C4-2B (cell line): ENCODE data around the gene NR4A2.
"Not testable (repeated sequence)": the region's sequence is repeated elsewhere in the genome, so short reads cannot be mapped to it uniquely, and the experiment has no call there.

Experiments used
- H3K27ac ChIP-seq: fragments of 450-650 bp; 2 replicates; pipeline ENCODE4 v1.5.1; 2017
- CTCF ChIP-seq: fragments of 450-650 bp; conservative IDR thresholded peaks from 2 replicates; pipeline ENCODE4 v1.5.1; 2017; ENCODE audit warnings: mild to moderate bottlenecking
- ZFX ChIP-seq: fragments of 450-650 bp; IDR thresholded peaks from 2 replicates; pipeline ENCODE4 v1.6.1; 2017

NR4A2 gene

GRCh38 chr2:156294945-156295580 is 37.5 kb downstream of the NR4A2 start:
- TF ChIP-seq CTCF (no peak), ZFX (no peak)
- no peak overlapping the region for H3K27ac ChIP-seq

GRCh38 chr2:156293382-156293781 is 39.1 kb downstream of the NR4A2 start:
- H3K27ac ChIP-seq = not testable (repeated sequence)

GRCh38 chr2:156279446-156280150 is 52.9 kb downstream of the NR4A2 start:
- no peak overlapping the region for H3K27ac ChIP-seq
- TF ChIP-seq ZFX (no peak), CTCF (no peak)
